ENCODE data around the gene BRDT.
"Not testable (repeated sequence)": the region's sequence is repeated elsewhere in the genome, so short reads cannot be mapped to it uniquely, and the experiment has no call there.

The BRDT gene

GRCh38 chr1:91993256-91993655 is 44.1 kb downstream of the BRDT start:
- DNase-seq, result no peak

GRCh38 chr1:91997607-91998195 is 48.5 kb downstream of the BRDT start:
- DNase-seq, result no peak

GRCh38 chr1:92004129-92004528 is 54.9 kb downstream of the BRDT start:
- DNase-seq, result no peak

GRCh38 chr1:92013923-92014322 is 64.7 kb downstream of the BRDT start:
- no peak for DNase-seq

GRCh38 chr1:92016720-92017316 is 67.6 kb downstream of the BRDT start:
- no peak for DNase-seq

- DNase-seq, result no peak
These were observed 68.5 kb downstream of the BRDT start for GRCh38 chr1:92017656-92018055.

GRCh38 chr1:92026042-92026441 is 76.8 kb downstream of the BRDT start:
- DNase-seq, result not testable (repeated sequence)

GRCh38 chr1:92026806-92027205 is 77.6 kb downstream of the BRDT start:
- no peak for DNase-seq

GRCh38 chr1:92029241-92029922 is 80.2 kb downstream of the BRDT start:
- no peak for DNase-seq

- DNase-seq, result no peak
These were observed 81.5 kb downstream of the BRDT start for GRCh38 chr1:92030656-92031107.

GRCh38 chr1:92031281-92032110 is 82.3 kb downstream of the BRDT start:
- DNase-seq, result no peak

GRCh38 chr1:92037400-92037799 is 88.2 kb downstream of the BRDT start:
- DNase-seq, result no peak

GRCh38 chr1:92038695-92039346 is 89.6 kb downstream of the BRDT start:
- DNase-seq, result no peak

GRCh38 chr1:92040971-92041370 is 91.8 kb downstream of the BRDT start:
- no peak for DNase-seq

GRCh38 chr1:92043621-92044020 is 94.4 kb downstream of the BRDT start:
- DNase-seq, result no peak

- DNase-seq, result no peak
These were observed 96.7 kb downstream of the BRDT start for GRCh38 chr1:92045766-92046495.

- no peak for DNase-seq
These were observed 102.7 kb downstream of the BRDT start for GRCh38 chr1:92051948-92052347.
